HG03442 (cell line): ENCODE data around the gene VCAN.

Source experiments
- ATAC-seq: cut with Tn5 transposase; IDR thresholded peaks from one replicate; pipeline ENCODE4 v1.9.1; 2021; ENCODE audit warnings: mild to moderate bottlenecking, moderate library complexity; ENCODE audit not compliant: unreplicated experiment

The VCAN gene

DNA sequence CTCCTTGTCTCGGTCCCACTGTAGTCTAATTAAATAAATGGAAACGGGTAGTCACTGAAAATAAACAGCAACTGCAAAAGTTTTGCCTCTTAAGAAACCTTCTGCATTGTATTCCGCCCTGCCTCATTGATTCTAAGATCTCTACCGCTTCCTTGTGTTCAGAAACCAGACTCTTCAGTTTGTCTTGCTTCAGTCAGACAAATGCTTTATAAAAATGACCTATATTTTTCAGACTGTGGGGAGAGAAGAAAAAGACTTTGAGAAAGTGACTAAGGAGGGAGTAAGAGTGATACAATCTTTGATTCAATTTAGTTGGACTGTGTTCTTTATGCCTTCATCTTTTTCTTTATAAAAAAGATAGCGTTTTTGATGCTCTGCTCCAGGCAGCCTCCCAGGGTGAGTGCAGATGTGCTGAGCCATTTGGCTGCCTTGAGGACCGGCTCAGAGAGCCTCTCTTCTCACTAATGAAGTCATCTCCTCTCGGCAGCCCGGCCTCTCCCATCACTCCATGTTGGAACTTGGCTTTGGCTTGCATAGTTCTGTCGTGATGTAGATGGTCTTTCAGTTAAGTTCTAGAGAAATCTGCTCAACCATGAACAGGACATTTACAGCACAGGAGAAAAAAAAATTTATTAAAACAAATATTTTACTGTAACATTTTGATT, 4.0 kb upstream of the VCAN start:
- ATAC-seq = no peak

DNA sequence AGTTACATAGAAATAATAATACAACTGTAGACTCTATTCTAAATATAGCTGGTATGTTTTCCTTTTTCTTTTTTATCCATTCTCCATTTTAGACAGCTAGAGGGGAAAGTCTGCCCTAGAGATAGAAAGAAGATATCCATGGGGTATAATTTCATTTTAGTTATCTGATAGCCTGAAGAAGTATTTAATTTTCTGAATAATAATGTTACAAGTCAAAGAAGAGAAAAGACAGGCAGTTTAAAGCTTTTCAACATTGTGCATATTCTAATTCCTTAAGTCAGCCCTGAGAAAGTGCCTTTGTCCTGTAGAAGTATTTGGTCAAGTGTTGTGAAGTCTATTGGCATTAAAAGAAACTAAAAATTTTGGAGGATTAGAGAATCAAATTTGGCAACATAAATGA, 2.5 kb upstream of the VCAN start:
- no peak for ATAC-seq

DNA sequence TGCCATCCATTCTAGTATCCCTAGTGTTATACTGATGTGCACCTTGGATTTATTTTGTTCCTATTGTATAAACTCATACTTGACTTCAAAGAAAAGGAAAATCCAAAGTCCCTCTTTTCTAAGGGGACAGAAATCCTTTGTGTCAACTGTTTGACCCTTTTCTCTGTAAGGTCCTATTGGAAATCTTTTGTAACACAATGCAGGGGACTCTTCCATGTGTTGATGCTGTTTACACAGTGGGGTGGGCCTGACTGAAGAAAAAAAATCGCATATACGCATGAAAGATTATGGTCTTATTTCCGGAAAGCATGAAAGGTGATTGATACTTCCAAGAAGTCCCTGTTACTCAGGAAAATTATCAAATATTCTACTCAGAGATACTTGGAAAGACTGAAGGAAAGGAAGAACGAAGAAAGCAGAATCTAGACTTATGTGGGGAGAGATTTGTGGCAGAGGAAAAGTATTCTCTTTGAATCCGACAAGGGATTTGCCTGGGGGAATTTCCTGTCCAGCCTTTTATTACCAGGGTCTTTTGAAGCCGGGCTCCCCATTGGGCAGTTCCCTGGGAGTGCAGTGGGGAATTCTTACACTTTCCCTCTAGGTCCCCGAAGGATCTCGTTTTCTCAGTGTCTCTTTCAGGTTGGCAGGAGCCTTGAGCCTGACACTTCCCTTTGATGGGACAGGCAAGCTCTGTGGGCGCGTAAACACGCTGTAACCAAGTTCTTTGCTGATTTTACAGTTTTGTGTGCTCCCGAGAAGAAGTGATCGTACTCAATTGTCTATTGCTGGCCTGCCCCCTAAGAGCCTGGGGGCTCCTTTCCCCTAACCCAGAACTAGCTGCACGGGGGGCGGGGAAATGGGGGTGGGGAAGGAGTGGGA, 779 bp upstream of the VCAN start:
- ATAC-seq = no peak

DNA sequence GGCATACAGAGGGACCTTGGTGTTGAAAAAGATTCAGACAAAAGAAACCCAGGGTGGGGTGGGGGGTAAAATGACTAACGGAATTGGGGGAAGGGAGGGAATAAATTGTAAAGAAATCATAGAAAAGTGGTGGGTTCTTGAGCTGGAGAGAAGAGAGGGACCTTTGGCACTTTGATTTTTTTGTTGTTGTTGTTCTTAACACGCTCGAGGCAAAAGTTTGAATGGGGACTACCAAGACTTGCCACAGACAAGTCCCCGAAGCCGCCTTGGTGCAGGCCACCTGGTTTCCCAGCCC, 616 bp downstream of the VCAN start:
- no peak for ATAC-seq

DNA sequence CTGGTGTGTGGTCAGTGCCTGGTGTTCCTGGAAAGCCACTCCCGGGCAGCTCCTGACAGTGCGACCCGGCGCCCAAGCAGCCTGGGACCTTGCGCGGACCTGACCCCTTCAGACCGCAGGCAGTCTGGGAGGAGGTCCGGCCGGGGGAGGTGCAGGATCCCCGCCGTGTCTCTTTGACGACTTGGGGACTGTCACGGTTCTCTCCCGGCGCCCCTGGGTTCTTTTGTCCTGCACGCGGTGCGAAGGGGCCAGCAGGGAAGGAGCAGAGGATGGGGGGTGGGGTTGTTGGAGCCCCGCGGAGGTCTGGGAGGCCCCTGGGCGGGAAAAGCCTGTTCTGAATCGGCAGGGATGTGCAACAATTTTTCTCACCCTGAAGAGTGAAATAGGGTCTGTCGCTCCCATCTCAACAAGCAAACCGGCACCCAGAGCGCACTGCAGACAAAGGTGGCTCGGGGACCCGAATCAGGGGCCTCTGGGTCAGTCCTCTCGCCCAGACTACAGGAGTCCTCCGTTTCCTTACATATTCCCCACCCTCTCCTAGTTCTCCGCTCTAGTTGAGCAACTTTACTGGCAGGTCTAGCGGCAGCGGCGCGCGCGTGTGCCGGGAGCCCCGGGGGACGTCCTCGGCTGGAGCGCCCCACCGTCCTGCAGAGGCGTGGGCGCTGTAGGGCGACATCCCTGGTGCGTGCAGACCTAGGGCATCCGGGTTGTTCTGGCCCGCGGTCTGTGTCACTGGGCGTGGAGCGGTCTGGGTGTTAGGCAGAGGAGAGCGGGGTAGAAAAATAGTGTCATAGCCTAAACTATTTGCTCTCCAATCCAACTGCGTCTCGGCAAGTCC, 1.2 kb downstream of the VCAN start:
- peak; percentile 36 for ATAC-seq

DNA sequence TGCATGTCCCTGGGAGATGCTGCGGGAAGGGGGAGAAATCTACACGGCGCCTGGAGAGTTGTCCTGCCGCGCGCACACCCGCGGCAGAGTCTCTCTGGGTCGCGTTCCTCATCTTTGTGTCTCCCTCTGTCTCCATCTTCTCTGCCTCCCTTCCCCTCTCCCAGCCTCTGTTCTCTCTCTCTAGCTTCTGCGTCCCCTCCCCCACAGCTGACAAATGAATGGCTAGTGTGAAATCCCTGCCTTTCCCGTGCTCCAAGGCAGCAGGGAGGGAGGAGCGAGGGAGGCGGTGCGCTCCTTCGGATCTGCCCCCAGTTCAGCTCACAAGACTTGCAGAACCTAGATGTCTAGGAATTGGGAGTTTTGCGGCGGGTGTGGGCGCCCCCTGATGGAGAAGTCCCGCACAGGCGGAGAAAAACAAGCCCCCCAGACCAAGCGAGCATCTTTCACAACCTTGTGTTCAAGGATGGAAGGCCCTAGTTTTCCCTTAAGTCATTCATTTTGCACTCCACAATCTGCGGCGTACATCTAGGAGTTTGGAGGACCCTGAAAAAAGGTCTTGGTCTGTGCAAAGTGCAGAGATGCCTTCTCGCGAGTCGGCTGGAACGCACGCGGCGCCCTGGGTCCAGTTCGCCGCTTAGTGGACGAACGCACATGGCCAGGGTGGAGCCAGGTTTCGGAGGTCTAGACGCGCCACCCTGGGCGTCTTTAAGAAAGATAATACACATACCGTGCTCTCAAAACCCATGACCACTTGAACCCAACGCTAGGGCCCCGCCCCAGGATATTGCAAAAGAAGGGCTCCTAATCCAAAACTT, 2.0 kb downstream of the VCAN start:
- peak; percentile 53 for ATAC-seq

DNA sequence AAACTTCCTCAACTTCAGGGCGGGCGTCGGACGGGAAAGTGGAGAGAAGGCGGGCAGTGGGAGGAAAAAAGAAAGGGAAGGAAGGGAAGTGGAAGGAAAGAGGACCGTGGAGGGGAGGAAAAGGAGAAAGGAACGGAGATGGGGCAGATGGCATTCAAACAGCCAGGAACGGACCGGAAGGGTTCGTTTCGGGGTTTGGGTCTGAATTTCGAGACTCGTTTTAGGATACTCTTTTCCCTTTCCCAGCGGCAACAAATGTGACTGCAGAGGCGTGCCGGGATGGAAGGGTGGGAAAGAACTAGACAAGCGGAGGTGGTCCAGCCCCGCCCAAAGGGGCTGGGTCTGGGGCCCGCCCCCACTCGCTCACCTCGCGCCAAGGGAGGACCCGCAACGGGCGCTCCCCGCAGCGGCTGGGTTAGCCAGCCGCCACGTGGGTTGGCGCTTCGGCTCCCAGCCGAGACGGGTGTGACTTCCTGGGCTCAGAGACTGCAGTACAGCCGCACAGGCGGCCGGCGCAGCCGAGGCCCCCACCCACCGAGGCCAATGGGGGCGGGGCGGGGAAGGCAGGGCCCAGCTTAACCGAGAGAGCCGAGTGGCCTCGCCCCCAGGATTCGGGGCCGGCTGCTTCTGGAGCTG, 2.7 kb downstream of the VCAN start:
- peak; percentile 39 for ATAC-seq

DNA sequence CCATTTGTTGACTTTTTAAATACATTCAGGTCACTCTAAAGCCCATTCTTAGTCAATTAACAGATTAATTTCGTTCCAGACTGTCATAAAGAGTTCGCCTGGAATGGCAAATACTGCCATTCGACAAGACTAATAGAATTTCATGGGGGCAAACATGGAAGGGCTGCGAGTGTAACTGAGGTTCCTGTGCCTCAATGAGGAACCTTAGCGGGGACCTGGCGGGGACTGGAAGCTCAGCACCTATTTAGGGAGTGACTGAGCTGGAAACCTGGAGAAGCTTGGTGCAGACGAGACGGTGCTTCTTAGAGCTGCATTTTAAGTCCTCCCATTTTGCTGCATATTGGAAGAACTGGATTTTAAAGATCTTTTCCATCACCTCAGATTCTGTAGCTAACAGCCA, 3.4 kb downstream of the VCAN start:
- no peak for ATAC-seq

DNA sequence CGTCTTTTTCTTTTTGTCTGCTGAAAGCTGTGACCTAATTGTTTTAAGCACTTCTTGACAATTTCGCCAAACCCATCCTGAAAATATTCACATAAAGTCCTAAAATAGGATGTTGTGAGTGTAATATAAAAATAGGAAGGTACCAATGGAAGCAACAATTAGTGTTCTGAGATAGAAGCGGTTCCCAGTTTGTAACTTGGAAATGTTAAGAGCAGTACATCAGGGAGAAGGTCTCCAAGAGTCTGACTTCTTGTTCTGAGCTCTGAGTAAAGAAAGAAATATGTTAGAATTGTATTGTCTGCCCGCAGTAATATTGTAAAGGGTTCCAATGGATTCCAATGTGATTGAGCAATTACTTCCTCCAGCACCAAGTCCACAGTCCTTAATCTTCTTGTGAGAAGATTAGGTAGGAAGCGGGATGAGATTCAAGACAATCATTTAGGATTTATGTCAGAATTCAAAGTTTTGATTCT, 3.9 kb downstream of the VCAN start:
- ATAC-seq = no peak

DNA sequence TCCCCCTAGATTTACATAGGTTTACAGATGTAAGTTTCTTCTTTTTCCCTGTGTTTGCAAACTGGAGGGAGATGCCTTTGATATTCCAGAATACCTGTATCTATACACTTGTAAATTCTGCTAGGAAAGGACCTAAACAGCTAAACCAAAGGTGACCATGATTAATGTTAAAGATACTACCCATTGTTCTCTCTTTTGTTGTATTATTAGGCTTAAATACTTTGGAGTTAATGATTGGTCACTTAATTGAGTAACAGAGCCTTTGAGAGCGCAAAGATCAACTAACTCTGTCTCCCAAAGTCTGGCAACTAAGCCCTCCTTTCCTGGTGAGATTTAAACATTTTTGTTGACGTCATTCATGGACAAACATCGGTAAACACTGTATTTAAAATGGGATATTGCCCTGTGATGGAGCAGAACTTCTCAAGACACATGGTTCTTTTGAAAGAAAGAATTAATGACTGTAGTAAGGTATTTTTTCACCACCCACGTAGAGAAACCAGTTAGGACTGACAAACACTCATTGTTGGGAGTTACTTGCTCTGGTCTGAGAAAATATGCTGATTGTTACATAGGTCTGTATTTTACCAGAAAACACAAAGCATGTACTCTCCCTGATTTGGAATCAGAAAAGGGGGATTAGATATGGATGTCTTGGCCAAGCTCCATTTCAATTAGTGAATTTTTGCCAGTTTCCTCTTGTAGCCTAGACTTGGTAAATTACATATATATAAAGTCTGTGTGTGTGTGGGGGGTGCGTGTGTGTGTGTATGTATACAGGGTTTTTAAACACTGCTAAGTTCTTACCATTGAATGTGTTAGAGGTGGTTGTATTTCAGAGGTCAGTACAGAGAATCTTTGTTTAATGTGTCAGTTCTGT, 4.6 kb downstream of the VCAN start:
- ATAC-seq = no peak

DNA sequence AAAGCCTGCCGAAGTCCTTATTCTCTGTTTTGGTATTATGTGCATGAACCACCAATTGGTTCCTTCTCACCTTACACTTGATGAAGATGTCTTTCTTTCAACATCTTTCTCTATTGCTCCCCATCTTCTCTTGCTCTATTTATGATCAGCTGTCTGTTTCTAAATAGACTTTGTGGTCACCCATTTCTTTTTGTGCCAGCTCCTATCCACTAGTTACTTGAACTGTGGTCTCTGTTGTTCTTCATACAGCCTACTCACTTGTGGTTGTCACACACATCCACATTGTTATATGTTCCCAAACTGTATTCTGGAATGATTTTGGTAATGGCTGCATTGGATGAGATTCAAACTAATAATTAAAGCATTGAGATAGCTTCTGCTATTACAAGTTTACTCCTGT, 11.4 kb downstream of the VCAN start:
- ATAC-seq = no peak

DNA sequence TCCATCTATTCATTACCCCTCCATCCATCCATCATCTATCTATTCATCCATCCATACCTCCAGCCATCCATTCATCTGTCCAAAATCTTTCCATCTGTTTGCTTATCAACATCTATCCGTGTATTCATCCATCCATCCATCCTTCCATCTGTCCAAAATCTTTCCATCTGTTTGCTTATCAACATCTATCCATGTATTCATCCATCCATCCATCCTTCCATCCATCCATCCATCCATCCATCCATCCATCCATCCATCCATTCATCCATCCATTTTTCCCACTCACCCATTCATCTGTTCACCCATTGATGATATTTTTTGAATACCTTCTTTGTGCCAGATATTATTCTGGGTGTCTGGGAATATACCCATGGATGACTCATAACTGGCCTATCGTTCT, 12.8 kb downstream of the VCAN start:
- no peak for ATAC-seq

DNA sequence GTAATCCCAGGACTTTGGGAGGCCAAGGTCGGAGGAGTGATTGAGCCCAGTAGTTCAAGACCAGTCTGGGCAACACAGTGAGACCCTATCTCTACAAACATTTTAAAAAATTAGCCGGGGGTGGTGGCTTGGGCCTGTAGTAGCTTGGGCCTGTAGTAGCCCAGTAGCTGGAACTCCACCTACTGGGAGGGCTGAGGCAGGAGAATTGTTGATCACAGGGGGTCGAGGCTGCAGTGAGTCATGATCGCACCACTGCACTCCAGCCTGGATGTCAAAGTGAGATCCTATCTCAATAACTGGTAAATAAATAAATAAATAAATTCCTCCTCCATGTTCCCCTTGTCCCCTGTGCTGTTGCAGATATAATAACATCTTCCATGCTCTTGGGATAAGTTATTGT, 14.3 kb downstream of the VCAN start:
- ATAC-seq = no peak

DNA sequence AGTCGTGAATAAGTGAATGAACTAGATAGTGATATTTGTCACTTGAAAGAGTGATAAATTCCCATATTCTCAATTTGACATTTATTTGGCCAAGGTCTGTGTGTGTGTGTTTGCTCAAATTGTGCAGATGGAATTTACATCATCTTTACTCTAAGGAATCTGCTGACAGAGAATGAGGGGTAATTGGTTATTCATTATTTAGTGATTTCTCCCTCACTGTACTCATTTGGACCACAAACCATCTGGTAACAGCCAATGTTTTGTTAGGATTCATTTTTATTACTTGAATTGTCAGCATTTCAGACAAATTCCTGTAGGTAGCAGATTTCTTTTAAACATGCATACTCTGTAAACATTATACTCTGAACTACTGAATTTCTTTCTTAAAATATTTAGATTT, 15.6 kb downstream of the VCAN start:
- no peak for ATAC-seq

DNA sequence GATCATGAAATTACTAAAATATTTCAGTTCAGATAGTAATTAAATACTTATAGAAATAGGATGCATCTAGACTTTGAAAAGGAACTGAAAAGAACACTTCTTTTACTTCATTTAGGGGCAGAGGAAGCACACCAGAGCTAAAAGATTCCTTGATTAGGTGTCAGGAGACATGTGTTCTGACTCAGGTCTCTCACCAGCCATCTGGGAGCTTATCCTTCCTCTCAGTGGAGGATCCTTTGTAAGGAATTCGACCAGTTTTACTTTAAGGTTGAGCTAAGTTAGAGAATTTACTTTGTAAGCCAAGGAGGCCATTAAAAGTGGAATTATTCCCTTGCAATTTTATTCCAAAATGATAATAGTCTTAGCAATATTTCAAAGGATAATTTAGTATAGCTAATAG, 16.7 kb downstream of the VCAN start:
- ATAC-seq = no peak

DNA sequence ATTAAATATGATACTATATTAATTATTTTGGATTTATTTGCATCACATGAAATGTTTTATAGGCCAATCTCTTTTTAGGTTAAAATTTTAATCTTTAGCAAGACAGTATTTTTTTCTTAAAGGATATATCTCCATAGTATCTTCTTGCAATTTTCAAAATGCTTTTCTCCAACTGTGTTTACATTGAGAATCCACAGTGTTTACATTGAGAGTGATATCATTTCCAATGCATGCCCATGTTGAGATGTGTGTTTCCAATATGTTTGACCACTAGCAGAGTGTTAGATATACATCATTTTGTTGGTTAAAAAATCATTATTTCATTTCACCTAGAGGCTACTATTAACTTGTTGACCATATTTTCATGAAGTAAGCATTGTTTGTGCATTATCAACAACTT, 17.3 kb downstream of the VCAN start:
- ATAC-seq = no peak

DNA sequence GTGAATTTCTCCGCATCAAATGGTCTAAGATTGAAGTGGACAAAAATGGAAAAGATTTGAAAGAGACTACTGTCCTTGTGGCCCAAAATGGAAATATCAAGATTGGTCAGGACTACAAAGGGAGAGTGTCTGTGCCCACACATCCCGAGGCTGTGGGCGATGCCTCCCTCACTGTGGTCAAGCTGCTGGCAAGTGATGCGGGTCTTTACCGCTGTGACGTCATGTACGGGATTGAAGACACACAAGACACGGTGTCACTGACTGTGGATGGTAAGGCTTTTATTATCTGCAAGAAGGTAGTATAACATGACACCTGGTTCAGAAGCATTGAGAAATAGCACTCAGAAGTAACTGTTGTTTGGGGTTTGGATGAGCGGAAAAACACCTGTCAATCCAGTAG, 18.7 kb downstream of the VCAN start:
- no peak for ATAC-seq

DNA sequence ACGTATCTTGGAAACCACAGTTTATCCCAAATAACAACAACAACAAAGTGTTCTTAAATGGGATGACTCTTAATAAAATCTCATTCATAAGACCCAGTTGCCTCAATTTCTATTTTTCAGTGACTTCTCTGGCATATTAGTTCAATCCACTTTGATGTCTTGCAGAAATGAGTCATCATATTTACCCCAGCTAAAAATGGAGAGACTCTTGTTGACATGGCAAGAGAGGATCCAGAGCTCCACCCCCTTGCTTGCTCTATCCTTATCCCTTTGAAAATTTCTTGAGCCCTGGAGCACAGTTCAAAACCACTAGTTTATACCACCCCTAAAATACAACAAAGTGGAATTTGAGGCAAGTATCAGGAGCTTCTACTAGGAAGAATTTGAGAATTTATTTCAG, 20.8 kb downstream of the VCAN start:
- no peak for ATAC-seq

DNA sequence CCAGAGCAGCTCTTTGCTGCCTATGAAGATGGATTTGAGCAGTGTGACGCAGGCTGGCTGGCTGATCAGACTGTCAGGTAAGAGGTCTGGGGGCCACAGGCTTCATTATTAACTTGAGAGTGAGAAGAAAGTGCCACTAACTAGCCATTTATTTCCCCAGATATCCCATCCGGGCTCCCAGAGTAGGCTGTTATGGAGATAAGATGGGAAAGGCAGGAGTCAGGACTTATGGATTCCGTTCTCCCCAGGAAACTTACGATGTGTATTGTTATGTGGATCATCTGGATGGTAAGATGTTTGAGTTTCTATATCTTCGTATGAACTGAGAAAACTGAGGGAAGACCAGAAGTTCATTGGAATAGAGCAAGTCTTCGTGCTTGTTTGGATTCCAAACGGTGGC, 22.1 kb downstream of the VCAN start:
- ATAC-seq = no peak
